ENCODE results near the gene PRRT1.
"Not testable (repeated sequence)": the region's sequence is repeated elsewhere in the genome, so short reads cannot be mapped to it uniquely, and the experiment has no call there.

DNA sequence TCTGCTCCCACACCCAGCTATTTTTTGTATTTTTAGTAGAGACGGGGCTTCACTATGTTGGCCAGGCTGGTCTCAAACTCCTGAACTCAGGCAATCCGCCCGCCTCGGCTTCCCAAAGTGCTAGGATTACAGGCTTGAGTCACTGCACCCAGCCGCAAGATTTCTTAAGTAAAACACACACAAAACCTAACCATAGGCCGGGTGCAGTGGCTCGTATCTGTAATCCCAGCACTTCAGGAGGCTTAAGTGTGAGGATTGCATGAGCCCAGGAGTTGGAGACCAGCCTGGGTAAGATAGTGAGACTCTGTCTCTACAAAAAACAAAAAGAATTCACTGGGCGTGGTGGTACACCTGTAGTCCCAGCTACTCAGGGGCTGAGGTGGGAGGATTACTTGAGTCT lies 51.5 kb downstream of the PRRT1 start:
- not testable (repeated sequence) for TF ChIP-seq CTCF (IDR thresholded peaks at IDR 0.05); ZFX (IDR thresholded peaks at IDR 0.05; ENCODE audit: borderline replicate concordance)

All from 22Rv1 (cell line).